Erythroblast (primary cell): ENCODE results near the gene TRIM43B.

Experiments used
- GATA1 ChIP-seq: IDR thresholded peaks from 2 replicates; pipeline ENCODE4 v1.6.1; 2011; ENCODE audit warnings: low read depth, mild to moderate bottlenecking, control low read depth, low read length, moderate library complexity
- POLR2A ChIP-seq: IDR thresholded peaks from 2 replicates; pipeline ENCODE4 v1.6.1; 2011; ENCODE audit warnings: mild to moderate bottlenecking, low read length

DNA sequence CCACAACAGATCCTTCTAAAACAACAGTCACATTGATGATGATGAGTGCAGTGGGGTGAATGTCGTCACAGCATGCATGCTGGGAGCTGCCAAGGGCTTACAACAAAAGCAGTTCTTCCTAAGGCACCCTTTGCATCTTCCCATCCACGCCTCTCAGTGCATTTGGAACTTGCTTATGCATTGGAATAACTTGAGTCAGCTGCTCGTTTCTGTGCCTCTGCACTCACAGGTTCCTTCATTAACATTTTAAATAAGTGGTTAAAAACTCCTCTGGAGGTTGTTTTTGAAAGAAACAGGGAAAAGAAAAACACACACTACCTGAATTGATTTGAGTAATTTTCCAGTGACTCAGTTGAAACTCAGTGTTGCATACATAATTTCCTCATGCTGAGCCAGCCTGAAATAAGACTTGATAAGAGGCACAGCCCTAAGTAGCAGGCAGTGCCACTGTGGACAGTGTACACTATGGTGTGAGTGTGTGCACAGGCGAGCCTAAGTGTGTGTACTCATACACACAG, 46.8 kb upstream of the TRIM43B start:
- TF ChIP-seq POLR2A = no peak
- no peak for TF ChIP-seq GATA1
